ENCODE results near the gene BPIFB1. TPM values are rescaled to one million over a fixed set of nuclear protein-coding genes. Genes with fewer than 3 reads are reported as not detected.

BPIFB1 gene
- total RNA-seq, 1 donor from 2014 or later, result not detected

GRCh38 chr20:33239418-33239817 lies 43.6 kb upstream of the BPIFB1 start:
- no peak overlapping the region for H3K4me3 Mint-ChIP-seq
- no peaks in the 10 kb centered on the region for H3K9me3 Mint-ChIP-seq
- no peaks in the 10 kb centered on the region for H3K36me3 Mint-ChIP-seq
- no peak overlapping the region for H3K27ac Mint-ChIP-seq
- no peak for DNase-seq (ENCODE audit: low spot score in 2 of 2, unreplicated experiment in 2 of 2)
- no peak for TF ChIP-seq CTCF (IDR thresholded peaks at IDR 0.05; ENCODE audit: unreplicated experiment)
- H3K27me3 Mint-ChIP-seq (ENCODE audit: low read depth), result peaks cover 75% of the 10 kb centered on the region
- H3K4me1 Mint-ChIP-seq, result no peaks in the 10 kb centered on the region

GRCh38 chr20:33239979-33240736 lies 42.9 kb upstream of the BPIFB1 start:
- no peak for TF ChIP-seq CTCF (IDR thresholded peaks at IDR 0.05; ENCODE audit: unreplicated experiment)
- Mint-ChIP-seq H3K27me3 (ENCODE audit: low read depth) (peaks cover 73% of the 10 kb centered on the region), H3K4me3 (no peak overlapping the region), H3K27ac (no peak overlapping the region), H3K4me1 (no peaks in the 10 kb centered on the region), H3K36me3 (no peaks in the 10 kb centered on the region), H3K9me3 (no peaks in the 10 kb centered on the region)
- no peak for DNase-seq (ENCODE audit: low spot score in 2 of 2, unreplicated experiment in 2 of 2)

DNA sequence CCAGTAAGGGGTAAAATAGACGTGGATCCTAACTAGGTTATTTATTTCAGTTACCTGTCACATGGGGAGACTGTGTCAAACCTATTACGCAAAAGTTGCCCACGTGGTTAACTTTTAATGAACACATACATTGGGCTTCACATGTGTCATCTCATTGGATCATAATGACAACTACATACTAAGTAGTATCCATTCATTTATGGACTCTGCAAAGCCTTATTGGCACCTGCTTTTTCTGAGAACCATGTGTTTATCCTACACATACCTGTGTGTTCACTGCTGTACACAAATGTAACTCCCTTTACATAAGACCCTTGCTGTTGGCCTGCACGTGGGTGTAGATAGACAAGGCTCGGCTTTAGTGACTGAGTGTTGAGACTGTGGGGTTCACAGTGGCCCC lies 42.1 kb upstream of the BPIFB1 start:
- Mint-ChIP-seq H3K27me3 (ENCODE audit: low read depth) (peaks cover 69% of the 10 kb centered on the region), H3K4me1 (no peaks in the 10 kb centered on the region), H3K36me3 (no peaks in the 10 kb centered on the region)

GRCh38 chr20:33242319-33243100 lies 40.5 kb upstream of the BPIFB1 start:
- Mint-ChIP-seq H3K4me3 (no peak overlapping the region), H3K27ac (no peak overlapping the region), H3K4me1 (no peaks in the 10 kb centered on the region), H3K9me3 (no peaks in the 10 kb centered on the region), H3K36me3 (no peaks in the 10 kb centered on the region), H3K27me3 (ENCODE audit: low read depth) (peaks cover 56% of the 10 kb centered on the region)
- TF ChIP-seq CTCF (IDR thresholded peaks at IDR 0.05; ENCODE audit: unreplicated experiment), result no peak
- DNase-seq (ENCODE audit: low spot score in 2 of 2, unreplicated experiment in 2 of 2), result no peak

More for the DNA sequence above, 42.1 kb upstream of the BPIFB1 start:
- TF ChIP-seq CTCF (IDR thresholded peaks at IDR 0.05; ENCODE audit: unreplicated experiment), result no peak
- no peak overlapping the region for H3K27ac Mint-ChIP-seq
- no peak overlapping the region for H3K4me3 Mint-ChIP-seq
- no peak for DNase-seq (ENCODE audit: low spot score in 2 of 2, unreplicated experiment in 2 of 2)
- no peaks in the 10 kb centered on the region for H3K9me3 Mint-ChIP-seq

GRCh38 chr20:33246077-33246476 lies 36.9 kb upstream of the BPIFB1 start:
- Mint-ChIP-seq H3K4me3 (no peak overlapping the region), H3K27ac (no peak overlapping the region), H3K9me3 (no peaks in the 10 kb centered on the region), H3K36me3 (no peaks in the 10 kb centered on the region), H3K27me3 (ENCODE audit: low read depth) (peaks cover 45% of the 10 kb centered on the region), H3K4me1 (no peaks in the 10 kb centered on the region)
- no peak for DNase-seq (ENCODE audit: low spot score in 2 of 2, unreplicated experiment in 2 of 2)
- no peak for TF ChIP-seq CTCF (IDR thresholded peaks at IDR 0.05; ENCODE audit: unreplicated experiment)
